CD1c-positive myeloid dendritic cell (primary cell): ENCODE data around the gene ZGPAT.
"Not testable (repeated sequence)": the region's sequence is repeated elsewhere in the genome, so short reads cannot be mapped to it uniquely, and the experiment has no call there.

Experiments used
- DNase-seq: peaks from one replicate; pipeline ENCODE4 v3.0.0-alpha.2; 2016; ENCODE audit errors: extremely low spot score

The ZGPAT gene

GRCh38 chr20:63765082-63765873, 57.4 kb downstream of the ZGPAT start:
- no peak for DNase-seq

GRCh38 chr20:63765902-63766301, 58.1 kb downstream of the ZGPAT start:
- DNase-seq = no peak

GRCh38 chr20:63766695-63767426, 59.0 kb downstream of the ZGPAT start:
- no peak for DNase-seq

- no peak for DNase-seq
Observed at GRCh38 chr20:63767456-63767855, 59.6 kb downstream of the ZGPAT start.

GRCh38 chr20:63767886-63768285, 60.0 kb downstream of the ZGPAT start:
- no peak for DNase-seq

GRCh38 chr20:63768591-63769515, 61.0 kb downstream of the ZGPAT start:
- no peak for DNase-seq

- DNase-seq = no peak
Observed at GRCh38 chr20:63769891-63770474, 62.1 kb downstream of the ZGPAT start.

GRCh38 chr20:63771046-63771707, 63.3 kb downstream of the ZGPAT start:
- no peak for DNase-seq

GRCh38 chr20:63772781-63773518, 65.1 kb downstream of the ZGPAT start:
- DNase-seq = no peak

- no peak for DNase-seq
Observed at GRCh38 chr20:63773571-63774241, 65.9 kb downstream of the ZGPAT start.

GRCh38 chr20:63774306-63774705, 66.5 kb downstream of the ZGPAT start:
- no peak for DNase-seq

- no peak for DNase-seq
Observed at GRCh38 chr20:63775096-63775978, 67.5 kb downstream of the ZGPAT start.

- not testable (repeated sequence) for DNase-seq
Observed at GRCh38 chr20:63776875-63777274, 69.0 kb downstream of the ZGPAT start.

GRCh38 chr20:63777614-63778013, 69.8 kb downstream of the ZGPAT start:
- DNase-seq = no peak

GRCh38 chr20:63778034-63778752, 70.4 kb downstream of the ZGPAT start:
- DNase-seq = no peak

- DNase-seq = peak; percentile 13
Observed at GRCh38 chr20:63778857-63779256, 71.0 kb downstream of the ZGPAT start.

GRCh38 chr20:63781181-63781580, 73.3 kb downstream of the ZGPAT start:
- DNase-seq = no peak

- no peak for DNase-seq
Observed at GRCh38 chr20:63782051-63782471, 74.2 kb downstream of the ZGPAT start.
